Activated CD4-positive, alpha-beta T cell treated with anti-CD3 and anti-CD28 coated beads for 48 hours (primary cell): ENCODE results near the gene LMOD1.
"Not testable (repeated sequence)": the region's sequence is repeated elsewhere in the genome, so short reads cannot be mapped to it uniquely, and the experiment has no call there.

ENCODE experiments used
- DNase-seq: peaks from one replicate; pipeline ENCODE4 v3.0.0-alpha.2; 2020

Gene LMOD1

DNA sequence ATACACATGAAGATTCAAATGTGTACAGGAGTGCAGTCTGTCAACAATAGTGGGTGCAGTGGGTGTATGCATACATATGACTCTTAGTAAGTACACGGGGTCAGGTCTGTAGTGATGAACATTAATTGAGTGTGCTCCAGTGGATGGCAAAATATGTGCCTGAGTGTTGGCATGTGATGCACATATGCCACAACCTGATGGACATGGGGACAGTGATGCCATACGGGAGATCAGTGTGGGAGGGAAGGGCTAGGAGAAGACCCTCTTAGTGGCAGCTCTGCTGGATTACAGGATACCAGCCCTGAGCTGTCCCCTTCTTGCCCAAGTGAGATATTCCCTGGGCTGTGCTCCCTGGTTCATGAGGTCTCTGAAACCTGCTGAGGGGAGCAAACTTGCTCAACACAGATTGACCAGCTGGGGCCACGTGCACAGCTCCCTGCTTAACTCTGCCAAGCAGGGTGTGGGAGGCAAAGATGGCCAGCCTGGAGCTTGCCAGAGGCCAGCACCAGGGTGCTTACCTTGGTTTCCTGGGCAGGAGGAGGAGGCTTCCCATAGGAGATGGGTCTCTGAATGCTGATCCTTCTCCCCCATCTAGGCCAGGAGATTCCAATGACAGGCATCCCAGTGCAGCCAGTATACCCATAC is 55.4 kb downstream of the LMOD1 start:
- no peak for DNase-seq

DNA sequence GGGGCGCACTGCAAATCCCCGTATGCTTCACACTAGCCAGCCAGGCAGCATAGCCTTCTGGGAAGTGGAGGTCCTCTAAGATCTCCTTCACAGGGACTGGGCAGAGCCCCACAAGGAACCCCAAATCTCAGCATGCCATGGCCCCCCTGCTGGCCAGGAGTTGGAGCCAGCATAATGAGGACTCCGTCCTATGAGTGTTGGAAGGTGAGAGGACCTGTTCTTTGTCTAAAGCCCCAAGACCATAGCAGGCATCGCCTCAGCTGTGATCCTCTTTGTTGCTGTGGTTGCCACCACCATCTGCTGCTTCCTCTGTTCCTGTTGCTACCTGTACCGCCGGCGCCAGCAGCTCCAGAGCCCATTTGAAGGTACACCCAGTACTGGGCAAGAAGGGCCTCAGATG is 56.1 kb downstream of the LMOD1 start:
- DNase-seq, result no peak

DNA sequence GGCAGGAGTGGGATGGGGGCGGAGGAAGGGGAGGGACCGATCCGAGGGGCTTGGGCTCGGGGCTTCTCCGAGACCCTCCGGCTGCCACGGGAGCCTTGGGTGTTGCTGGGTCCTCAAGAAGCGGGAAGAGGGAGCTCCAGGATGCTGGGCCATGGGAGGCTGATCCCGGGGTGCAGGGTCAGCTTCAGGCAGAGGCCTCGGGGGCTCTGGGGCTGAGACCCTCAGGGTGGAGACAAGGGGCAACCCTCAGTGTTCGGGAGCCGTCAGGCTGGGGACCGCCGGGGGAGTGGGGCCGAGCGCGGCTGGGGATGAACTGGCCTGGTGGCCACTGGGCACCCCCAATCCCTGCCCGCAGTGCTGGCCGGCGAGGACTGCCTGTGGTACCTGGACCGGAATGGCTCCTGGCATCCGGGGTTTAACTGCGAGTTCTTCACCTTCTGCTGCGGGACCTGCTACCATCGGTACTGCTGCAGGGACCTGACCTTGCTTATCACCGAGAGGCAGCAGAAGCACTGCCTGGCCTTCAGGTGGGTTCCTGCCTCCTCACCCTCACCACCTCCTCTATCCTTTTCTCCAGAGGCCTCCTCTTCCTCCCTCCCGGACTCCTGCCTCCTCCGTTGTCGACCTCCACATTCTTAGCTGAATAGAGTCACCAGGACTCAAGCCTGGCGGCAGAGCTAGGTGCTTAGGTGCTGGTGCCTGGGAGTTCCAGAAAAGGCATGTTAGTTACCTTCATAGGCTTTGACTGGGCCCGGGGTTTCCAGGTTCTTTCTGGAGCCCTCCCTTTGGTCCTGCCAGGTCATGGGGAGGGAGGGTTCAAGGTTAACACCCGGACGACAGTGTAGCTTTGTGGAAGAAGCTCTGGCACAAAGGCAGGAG is 57.0 kb downstream of the LMOD1 start:
- no peak for DNase-seq

DNA sequence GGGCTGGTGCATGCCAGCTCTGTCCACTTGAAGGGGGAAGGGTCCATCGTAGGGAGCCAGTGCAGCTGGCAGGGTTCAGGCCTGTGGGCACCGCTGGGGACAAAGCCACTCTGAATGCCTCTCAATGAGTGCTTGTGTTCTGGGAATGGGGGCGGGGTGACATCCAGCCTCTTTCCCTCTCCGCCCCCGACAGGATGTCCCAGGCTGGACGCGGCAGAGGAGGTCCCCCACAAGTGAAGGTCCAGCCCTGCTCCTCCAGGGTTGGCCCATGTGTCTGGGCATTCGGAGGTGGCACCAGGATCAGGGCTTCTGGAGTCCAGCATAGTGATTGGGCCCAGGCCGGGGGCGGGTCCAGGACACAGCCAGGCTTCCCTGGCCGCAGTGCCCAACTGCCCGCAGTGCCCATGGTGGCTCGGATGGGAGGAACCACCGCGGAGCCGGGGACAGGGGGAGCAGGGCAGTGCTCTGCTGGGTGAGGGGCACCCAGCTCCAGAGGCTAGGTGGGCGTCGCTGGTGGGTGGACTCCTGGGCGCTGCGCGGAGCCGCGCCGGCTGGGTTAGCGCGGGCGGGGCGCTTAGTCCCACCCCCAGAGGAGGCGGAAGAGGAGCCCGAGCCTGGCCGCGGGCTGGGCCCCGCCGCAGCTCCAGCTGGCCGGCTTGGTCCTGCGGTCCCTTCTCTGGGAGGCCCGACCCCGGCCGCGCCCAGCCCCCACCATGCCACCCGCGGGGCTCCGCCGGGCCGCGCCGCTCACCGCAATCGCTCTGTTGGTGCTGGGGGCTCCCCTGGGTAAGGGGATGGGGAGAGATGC is 57.9 kb downstream of the LMOD1 start, which contains the start of gene SHISA4:
Gene SHISA4 (plus strand): TSS at position 617 of the 808 bp plus-strand sequence. CDS start 97 bp downstream, at position 714.
- DNase-seq, result no peak

DNA sequence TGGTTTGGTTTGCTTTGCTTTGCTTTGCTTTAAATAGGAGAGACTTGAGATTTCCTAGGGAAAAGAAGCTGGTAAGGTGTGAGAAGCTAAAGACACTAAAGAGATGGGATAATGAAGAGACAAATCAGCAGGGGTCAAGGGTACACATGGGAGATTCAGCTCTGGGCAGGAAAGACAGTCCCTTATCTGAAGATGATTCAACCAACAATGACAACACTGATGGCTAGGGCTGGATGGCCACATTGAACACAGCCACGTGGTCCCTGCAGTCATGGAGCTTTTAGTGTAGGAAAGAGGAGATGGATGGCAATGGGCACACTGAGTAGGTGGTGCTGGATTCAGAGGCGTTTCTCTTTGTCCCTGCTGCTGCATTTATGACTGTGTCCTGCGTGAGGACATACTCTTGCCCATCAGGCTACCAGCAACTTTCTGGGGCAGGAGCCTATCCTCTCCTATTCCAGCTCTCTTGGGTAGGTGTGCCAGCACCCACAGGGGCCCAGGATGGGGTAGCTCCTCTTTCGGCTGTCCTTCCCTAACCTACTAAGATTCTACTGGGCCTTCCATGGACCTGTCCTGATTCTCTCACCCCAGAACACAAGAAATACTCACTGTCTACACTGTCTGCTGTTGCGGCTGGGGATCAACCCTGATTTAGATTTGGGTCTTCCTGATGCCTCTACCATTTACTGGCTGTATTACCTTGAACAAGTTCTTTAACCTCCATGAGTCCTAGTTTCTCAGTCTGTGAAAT is 59.1 kb downstream of the LMOD1 start:
- no peak for DNase-seq

DNA sequence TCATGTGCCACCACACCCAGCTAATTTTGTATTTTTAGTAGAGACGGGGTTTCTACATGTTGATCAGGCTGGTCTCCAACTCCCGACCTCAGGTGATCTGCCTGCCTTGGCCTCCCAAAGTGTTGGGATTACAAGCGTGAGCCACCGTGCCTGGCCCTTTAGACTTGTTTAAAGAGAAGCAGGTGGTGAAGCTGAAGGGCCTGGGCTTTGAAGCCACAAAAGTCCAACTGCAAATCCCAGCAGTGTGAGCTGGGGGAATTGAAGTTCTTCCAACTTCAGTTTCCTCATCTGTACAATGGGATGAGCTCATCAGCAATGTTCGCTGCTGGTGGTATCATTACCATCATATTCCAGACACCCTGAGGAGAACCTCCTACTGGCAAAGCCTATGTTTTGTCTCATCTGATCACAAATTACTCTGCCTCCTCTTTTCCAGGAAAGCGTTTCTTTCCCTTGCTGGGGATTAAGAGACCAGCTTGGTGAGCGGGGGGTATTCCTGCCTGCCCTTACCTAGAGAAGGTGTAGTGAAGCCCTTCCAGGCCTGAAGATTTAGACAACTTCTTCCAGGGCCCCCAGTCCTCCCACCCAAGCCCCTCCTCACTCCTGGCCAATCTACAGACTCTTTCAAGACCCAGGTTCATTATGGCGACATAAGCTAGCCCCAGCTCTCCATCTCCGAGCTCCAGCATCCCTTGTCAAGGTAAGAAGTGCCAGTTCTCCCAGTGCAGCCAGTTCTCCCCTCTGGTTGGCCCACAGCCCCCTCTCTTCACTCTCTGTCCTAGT is 60.1 kb downstream of the LMOD1 start:
- DNase-seq, result no peak

DNA sequence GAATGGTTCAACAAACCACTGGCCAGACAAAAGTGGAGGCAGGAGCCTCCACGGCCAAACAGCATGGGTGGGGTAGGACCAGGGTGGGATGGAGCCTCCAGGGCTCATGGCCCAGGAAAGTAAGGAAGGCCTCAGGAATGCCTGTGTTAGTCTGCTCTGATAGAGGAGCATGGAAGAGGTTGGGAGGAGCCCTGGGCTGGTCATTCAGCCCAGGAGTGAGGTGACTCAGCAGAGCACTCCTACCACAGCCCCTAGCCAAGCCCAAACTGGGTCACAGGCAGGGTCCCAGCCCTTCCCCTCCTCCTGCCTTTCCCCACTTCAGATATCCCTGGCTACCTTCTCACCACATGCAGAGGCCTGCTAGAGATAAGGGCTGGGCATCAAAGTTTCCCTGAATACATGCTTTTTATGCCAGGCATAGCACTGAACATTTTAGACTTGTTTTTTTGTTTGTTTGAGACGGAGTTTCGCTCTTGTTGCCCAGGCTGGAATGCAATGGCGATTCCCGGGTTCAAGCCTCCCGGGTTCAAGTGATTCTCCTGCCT is 60.7 kb downstream of the LMOD1 start:
- no peak for DNase-seq

DNA sequence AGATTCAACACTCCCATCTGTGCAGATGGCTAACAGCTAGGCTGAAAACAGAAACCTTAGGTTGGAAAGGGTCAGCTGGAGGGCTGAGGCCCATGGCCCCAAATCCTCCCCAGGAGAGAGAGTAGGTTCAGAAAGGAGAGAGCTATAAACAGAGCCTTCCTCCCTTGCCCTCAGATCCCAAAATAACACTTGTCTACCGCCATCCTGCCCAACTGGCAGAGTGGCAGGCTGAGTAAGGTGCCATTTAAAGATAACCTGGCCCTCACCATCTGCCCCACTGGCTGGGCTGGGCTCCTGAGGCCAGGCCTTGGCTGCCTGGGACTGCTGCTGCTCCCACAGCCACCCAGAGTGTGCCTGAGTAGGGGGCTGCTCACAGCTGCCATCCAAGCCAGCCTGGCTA is 61.9 kb downstream of the LMOD1 start:
- DNase-seq, result no peak

DNA sequence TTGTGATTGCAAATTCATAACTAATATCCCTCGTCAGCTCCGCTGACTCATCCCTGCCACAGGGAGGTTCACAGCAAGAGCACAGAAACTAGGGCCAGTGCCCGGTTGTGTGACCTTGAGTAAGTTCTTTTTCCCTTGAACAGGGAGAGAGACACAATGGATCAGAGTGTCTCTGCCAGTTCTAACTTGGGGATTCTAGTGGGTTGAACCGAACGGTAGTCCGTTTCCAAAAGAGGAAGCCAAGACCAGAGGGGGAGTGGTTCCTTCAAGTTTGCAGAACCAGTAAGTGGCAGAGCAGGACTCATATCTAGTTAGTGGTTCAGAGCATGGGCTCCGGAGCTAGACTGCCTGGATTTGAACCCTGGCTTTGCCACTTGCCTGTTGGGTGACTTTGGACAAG is 62.6 kb downstream of the LMOD1 start:
- DNase-seq, result no peak

DNA sequence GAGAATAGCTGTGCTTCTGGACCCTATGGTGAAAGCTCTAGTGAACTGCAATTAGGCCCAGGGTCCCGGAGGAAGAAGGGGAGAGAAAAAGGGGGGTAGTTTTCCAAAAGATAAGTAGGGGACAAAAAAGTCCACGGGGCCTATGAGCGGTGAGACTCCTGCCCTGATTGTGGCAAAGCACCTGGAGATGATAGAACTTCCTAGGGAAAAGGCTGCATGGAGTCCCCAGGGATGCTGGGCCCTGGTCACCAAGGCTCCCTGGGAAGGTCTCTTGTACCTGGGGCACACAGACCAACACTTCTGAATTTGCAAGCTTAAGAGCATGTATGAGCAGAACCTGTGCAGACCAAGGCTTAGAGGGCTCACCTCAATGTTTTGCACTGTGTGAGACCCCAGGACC is 63.1 kb downstream of the LMOD1 start:
- DNase-seq, result no peak

DNA sequence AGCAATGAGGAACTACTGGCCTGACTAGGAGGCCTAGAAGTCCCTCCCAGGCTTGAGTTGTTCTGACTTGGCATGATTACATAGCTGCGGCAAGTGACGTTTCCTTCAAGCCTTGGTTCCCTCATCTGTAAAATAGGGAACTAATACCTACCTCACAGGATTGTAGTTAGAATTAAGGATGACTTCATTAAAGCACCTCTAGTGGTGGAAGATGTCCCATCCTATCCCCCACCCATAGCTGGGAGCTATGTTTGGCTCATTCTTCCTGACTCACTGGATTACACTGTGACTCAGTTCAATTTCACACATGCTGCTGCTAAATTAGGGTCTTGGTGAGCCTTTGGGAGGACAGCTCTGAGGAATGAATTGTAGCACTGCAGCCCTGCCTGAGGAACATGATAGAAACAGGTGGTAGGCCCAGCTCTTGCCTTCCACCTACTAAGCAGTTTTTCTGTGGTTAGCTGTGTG is 63.6 kb downstream of the LMOD1 start:
- DNase-seq, result no peak

DNA sequence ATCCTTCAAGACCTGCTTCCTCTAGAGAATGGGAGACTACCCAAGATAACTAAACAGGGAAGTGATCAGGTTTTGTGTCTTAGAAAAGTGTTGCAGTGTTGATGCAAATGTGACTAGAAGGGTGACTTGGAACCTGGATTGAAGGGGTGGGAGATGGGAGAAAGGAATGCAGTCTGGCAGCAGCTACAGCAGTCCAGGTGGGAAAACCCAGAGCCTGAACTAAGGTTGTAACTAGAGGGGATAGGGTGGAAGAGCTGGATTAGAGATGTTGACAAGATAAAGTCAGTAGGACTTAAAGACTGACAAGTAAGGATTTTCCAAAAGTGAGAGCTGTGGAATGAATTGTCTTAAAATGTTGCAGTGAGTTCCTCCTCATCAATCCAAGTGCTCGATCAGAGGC is 64.7 kb downstream of the LMOD1 start:
- no peak for DNase-seq

DNA sequence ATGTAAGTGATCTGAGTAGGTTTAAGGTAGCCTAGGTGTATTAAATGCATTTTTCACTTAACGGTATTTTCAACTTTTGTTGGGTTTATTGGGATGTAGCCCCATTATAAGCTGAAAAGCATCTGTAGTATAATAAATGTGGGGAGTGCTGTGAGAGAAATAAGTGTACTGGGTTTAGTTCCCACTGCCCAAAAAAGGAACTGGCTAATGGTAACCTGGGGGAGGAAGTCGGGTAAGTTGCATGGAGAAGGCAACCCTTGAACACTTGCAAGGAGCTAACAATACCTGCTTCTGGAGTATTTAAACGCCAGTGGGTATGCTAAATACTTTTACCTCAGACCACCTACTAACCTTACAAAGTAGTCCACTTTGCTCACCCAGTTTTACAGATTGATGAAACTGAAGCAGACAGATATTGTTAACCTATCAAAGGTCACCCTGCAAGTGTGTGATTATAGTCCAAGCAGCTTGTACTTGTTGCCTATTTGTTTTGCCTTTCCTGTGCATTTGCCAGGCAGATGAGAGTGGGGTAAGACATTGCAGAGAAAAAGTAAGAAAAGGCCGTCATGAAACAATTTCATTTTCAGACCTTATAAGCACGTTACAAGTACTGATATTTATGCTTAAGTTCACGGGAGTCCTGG is 65.3 kb downstream of the LMOD1 start:
- DNase-seq, result no peak

DNA sequence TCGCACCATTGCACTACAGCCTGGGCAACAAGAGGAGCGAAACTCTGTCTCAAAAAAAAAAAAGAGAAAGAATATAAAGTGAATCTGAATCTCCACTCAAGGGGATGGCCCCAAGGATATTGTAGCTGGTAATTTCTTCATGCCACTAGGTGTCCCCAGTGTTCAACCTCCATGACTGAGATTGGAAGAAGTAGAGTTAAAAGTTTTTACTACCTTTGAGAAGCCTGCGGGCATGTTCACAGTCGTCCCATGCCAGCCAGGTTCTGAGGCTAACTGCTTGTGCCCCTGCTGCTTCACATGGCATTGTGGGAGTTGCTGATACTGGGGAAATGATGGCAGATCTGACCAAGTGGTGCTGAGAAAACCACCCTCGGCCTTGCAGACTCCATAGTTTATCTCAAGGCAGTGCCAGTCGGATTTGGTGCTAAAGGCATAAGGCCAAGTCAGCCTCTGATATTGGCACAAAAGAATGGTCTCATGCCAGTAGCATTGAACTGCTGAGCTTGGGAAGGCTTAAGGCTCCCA is 68.4 kb downstream of the LMOD1 start:
- no peak for DNase-seq

DNA sequence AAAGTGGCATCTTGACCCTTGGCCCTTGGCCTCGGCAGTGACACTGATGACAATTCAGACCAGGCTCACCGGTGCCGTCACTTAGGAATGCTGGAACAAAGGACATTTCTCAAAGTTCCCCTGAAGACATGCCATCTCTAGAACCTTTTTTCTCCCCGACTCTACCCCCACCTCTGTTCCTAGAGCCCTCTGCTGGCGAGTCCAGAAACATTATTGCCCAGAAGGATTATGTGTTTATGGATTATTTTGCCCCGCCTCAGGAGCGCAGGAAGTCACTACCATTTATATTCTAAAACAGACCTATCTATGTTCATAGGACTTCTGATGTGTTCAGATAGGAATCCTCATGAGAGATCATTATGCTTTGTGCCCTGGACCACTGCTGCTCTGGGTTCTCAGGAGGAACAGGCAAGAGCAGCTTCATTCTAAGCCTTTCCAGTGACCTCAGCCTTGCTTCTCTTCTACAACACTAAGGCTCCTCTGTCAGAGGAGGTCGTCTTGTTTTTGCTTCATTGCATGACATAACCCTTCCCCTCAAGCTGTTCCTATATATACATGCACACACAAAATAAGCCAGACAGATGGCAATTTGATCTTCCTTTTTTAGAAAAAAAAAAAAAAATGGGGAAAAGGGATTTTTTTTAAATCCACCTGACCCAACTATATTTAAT is 70.1 kb downstream of the LMOD1 start:
- no peak for DNase-seq

DNA sequence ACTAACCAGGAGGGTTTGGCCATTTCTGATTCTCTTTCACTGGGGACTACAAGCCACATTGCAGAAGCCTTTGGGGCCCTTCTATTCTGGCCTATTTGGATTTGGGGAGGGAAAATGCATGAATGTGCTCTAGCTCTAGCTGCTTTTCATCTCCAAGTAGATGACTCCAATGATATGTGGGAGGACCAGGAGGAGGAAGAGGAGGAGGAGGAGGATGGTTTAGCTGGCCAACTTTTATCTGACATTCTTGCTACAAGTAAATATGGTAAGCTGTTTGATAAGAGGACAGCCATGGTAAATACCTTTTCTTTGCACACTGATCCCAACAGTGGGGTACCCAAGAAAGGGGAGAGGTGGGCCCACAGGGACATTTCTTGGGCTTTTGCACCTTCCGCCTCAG is 71.7 kb downstream of the LMOD1 start:
- no peak for DNase-seq

DNA sequence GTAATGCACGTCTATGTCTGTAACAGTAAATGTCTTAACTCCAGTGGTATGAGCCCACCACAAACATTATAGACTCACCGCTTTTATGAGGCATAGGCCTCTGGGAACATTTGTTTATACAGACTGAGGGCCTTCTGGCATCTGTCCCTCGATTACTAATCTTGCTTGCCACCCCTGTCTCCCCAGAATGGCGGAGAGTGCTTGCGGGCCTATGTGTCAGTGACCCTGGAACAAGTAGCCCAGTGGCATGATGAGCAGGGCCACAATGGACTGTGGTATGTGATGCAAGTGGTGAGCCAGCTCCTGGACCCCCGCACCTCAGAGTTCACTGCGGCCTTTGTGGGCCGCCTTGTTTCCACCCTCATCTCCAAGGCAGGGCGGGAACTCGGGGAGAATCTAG is 76.0 kb downstream of the LMOD1 start:
- DNase-seq, result no peak

DNA sequence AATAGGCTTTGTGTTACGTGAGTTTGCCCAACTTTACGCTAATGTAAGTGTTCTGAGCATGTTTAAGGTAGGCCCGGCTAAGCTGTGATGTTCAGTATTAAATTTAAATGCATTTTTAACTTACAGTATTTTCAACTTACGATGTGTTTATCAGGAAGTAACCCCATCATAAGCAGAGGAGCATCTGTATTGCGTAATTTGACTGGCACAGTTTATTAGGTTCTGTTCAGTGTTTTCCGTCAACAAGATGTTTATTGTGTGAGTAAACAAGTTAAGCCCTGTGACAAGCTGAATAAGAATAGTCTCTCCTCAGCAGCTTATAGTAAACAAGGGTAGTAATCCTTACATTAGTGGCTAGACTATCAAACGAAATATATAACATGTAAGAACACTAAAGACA is 84.9 kb downstream of the LMOD1 start:
- no peak for DNase-seq

DNA sequence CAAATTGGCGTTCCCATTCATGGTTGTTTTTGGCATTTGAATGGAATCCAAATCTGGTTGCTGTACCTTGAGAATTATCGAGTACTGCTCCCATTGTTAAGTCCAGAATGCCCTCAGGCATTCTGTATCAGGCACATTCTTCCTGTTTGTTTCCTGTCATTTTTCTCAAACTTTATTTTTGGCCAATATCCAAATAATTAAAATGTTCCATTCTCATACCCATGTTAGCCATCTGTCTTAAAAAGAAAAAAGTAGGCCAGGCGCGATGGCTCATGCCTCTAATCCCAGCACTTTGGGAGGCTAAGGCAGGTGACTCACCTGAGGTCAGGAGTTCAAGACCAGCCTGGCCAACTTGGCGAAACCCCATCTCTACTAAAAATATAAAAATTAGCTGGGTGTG is 86.9 kb downstream of the LMOD1 start:
- DNase-seq, result no peak

DNA sequence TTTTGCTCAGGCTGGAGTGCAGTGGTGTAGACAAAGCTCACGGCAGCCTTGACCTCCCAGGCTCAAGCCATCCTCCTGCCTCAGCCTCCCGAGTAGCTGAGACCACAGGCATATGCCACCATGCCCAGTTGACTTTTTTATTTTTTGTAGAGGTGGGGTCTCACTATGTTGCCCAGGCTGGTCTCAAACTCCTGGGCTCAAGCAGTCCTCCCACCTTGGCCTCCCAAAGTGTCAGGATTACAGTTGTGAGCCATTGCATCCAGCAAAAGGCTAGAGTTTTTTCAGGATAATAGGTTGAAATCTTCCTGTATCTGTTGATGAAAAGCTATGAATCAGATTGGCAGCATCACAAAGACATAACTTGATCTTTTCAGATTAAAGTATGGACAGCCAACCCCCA is 89.6 kb downstream of the LMOD1 start:
- DNase-seq, result not testable (repeated sequence)
